Vagina (tissue), 2 donors: ENCODE results near the gene MICALL1. TPM values are rescaled to one million over a fixed set of nuclear protein-coding genes. Genes with fewer than 3 reads are reported as not detected.

ENCODE experiments used
- DNase-seq, 2 donors: peaks; one replicate each; pipeline ENCODE4 v3.0.0-alpha.2; 2017; ENCODE audit errors: extremely low spot score in 2 of 2
- H3K27ac ChIP-seq: fragments of 200-600 bp; sonication (generic); one replicate; pipeline ENCODE4 v1.5.1; 2019
- H3K27me3 ChIP-seq: fragments of 200-600 bp; sonication (generic); one replicate; pipeline ENCODE4 v1.5.1; 2019
- H3K36me3 ChIP-seq, 2 donors: fragments of 200-600 bp; sonication (generic); one replicate each; pipeline ENCODE4 v1.5.1; 2017 to 2019
- H3K4me1 ChIP-seq: fragments of 200-600 bp; sonication (generic); one replicate; pipeline ENCODE4 v1.5.1; 2019
- H3K4me3 ChIP-seq, 2 donors: fragments of 200-600 bp; sonication (generic); 1 replicate in 1 of 2; 2 replicates in 1 of 2; pipeline ENCODE4 v1.5.1; 2016 to 2019
- H3K9me3 ChIP-seq: fragments of 200-600 bp; sonication (generic); one replicate; pipeline ENCODE4 v1.5.1; 2019
- POLR2A ChIP-seq, 2 donors: fragments of 450-650 bp; IDR thresholded peaks; one replicate each; pipeline ENCODE4 v1.6.1; 2017; ENCODE audit warnings: antibody characterized with exemption in 2 of 2, mild to moderate bottlenecking in 2 of 2, moderate library complexity in 2 of 2
- POLR2AphosphoS5 ChIP-seq, 2 donors: sonication (generic); formaldehyde crosslinking; IDR thresholded peaks; one replicate each; pipeline ENCODE4 v1.9.0; 2017; ENCODE audit warnings: antibody characterized with exemption in 2 of 2, mild to moderate bottlenecking in 2 of 2, low read depth in 1 of 2; ENCODE audit not compliant: insufficient read depth in 1 of 2
- intact Hi-C: fragments of 100-400 bp; cut with DNase I; formaldehyde crosslinking; loops from one replicate; pipeline ENCODE4 v1.15.1; 2023
- total RNA-seq: library from RNA; depleted of rRNA; stranded (reverse); fragments of >200 nt; gene quantifications from one replicate; pipeline ENCODE4 v1.2.3, GENCODE V29; 2016
- TF ChIP-seq, protein P1 (sequence below), 3 experiments: fragments of 450-650 bp in 2 of 3; fragments of 200-600 bp in 1 of 3; sonication (generic) in 1 of 3; IDR thresholded peaks; one replicate each; pipeline ENCODE4 v1.5.1; 2017 to 2019; ENCODE audit warnings: antibody characterized with exemption in 3 of 3, mild to moderate bottlenecking in 2 of 3, moderate library complexity in 2 of 3

MICALL1 gene
- total RNA-seq, 1 donor from 2014 or later: 112 TPM

DNA sequence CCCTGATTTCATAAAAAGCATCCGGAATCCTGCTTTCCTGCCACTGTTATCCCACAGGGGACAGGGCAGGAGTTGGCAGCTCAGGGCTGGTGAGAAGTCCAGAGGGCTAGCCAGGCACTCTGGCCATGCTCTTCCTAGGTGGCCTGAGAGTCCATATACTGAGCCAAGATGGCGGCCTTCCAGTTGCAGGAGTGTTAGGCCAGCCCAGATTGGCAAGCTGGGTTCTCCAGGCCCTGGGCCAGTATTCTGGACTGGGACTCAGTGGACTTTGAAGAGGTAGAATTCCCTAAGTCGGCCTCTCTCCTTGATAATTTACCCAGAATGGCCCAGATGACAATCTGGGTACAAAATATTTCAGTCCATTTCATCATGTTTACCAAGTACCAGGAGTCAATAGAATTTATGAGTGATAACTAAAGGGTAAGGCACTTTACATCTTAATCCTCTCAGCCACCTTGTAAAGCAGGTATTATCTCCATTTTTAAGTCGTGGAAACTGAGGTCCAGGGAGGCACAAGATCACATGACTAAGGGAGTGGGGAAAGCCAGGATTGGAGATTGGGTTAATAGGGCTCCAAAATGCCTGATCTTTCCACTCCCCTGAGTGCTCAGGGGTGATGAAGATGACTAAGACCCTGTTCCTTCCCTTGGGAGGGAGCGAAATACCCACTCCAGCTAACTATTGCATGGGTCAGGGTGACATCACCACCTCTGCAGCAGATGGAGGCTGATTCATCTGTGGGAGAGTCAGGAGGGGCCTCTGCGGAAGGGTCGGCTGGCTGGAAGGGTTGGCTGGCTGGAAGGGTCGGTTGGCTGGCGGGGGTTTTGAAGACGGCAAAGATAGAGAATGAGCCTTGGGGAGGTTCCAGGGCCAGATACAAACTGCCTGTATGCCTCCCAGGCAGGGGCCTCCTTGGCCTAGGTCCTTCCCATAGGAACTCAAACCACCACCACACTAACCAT is 1.2 kb upstream of the MICALL1 start:
- Histone ChIP-seq H3K36me3 (no peaks in the 10 kb centered on the region), H3K4me3 (peak overlapping the region; percentile 71 to 80), H3K4me1 (peaks cover 55% of the 10 kb centered on the region), H3K27me3 (no peaks in the 10 kb centered on the region), H3K9me3 (no peaks in the 10 kb centered on the region), H3K27ac (peak overlapping the region; percentile 96)
- intact Hi-C loops: no loop called here
- TF ChIP-seq, protein P1, sequence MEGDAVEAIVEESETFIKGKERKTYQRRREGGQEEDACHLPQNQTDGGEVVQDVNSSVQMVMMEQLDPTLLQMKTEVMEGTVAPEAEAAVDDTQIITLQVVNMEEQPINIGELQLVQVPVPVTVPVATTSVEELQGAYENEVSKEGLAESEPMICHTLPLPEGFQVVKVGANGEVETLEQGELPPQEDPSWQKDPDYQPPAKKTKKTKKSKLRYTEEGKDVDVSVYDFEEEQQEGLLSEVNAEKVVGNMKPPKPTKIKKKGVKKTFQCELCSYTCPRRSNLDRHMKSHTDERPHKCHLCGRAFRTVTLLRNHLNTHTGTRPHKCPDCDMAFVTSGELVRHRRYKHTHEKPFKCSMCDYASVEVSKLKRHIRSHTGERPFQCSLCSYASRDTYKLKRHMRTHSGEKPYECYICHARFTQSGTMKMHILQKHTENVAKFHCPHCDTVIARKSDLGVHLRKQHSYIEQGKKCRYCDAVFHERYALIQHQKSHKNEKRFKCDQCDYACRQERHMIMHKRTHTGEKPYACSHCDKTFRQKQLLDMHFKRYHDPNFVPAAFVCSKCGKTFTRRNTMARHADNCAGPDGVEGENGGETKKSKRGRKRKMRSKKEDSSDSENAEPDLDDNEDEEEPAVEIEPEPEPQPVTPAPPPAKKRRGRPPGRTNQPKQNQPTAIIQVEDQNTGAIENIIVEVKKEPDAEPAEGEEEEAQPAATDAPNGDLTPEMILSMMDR (IDR thresholded peaks at IDR 0.05): no peak
- peak; percentile 77 to 78 for TF ChIP-seq POLR2AphosphoS5 (IDR thresholded peaks at IDR 0.05; ENCODE audit: insufficient read depth in 1 of 2, low read depth in 1 of 2)
- peak in 1 of 2 donors; percentile 49 for TF ChIP-seq POLR2A (IDR thresholded peaks at IDR 0.05)
- peak in 1 of 2 donors; percentile 94 for DNase-seq

DNA sequence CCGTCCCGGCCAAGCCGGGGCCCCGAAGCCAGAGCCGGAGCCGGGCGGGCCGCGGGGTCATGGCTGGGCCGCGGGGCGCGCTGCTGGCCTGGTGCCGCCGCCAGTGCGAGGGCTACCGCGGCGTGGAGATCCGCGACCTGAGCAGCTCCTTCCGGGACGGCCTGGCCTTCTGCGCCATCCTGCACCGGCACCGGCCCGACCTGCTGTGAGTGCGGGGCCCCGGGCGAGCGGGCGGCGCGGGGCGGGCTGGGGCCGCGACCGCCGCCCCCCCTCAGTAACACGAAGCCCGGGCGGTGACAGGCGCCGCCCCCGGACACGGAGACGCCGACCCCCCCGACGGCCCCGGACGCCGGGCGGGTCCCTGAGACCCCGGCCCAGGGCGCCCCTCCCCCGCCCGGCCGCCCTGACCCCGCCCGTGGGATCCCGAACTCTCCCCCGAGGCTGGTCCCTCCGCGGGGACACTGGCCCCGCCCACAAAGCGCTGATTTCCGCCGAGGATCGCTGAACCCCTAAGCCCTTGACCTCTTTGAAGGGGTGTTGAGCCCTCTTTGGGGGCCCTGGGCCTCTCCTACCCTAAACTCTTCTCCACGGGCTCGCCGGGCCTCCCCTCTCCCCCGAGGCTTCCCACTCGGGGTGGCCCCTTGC is 389 bp downstream of the MICALL1 start:
- TF ChIP-seq, protein P1 (IDR thresholded peaks at IDR 0.05): no peak
- TF ChIP-seq POLR2A (IDR thresholded peaks at IDR 0.05): no peak
- TF ChIP-seq POLR2AphosphoS5 (IDR thresholded peaks at IDR 0.05; ENCODE audit: insufficient read depth in 1 of 2, low read depth in 1 of 2): no peak
- peak overlapping the region; percentile 96 for H3K27ac ChIP-seq
- H3K27me3 ChIP-seq: no peaks in the 10 kb centered on the region
- H3K36me3 ChIP-seq: no peaks in the 10 kb centered on the region
- no peaks in the 10 kb centered on the region for H3K9me3 ChIP-seq
- H3K4me3 ChIP-seq: peak overlapping the region; percentile 71 to 80
- intact Hi-C loops: no loop called here
- H3K4me1 ChIP-seq: peaks cover 69% of the 10 kb centered on the region
- DNase-seq: no peak

DNA sequence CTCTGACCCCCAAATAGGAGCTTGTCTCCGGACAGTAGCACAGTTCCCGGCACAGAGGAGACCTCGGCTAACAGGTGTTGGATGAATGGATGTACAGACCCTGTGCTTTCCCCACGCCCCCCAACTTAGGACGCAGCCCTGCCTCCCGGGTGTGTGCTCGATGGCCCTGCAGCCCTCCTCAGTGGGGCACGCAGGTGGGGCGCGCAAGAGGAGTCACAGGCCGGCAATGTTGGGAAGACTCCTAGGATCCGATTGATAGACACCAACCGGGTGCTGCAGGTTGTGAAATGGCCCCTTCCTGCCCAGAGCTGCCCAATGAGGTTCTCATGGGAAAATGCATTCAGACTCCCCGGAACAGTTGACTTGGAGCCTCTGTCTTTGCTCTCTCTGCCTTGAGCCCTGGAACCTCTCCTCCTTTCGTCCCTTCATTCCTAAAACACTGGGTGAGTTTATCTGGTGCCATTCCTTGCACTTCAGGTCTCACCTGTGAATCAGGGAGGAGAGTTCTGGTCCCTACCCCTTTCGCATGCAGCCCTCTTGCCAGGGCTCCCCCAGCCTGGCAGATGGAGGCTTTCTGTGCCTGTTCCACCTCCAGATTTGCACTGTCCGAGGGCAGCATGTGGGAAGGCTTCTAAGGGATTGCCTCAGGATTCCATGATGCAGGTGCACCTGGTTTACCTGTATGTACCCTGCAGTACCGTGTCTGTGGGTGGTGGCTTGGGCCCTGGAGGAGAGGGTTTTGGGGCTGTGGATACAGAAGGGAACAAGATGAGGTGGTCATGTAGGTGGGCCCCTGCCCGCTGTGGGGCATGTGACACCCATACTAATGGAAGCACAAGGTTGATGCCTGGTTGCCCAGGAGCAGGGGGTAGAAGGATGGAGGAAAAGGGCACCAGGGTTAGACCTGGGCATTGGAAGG is 1.2 kb downstream of the MICALL1 start:
- Histone ChIP-seq H3K27me3 (no peaks in the 10 kb centered on the region), H3K36me3 (peaks cover 0 to 8% of the 10 kb centered on the region in 2 donors), H3K4me3 (peak overlapping the region; percentile 71 to 80), H3K27ac (peak overlapping the region; percentile 96), H3K9me3 (no peaks in the 10 kb centered on the region), H3K4me1 (peaks cover 70% of the 10 kb centered on the region)
- intact Hi-C loops: no loop called here
- TF ChIP-seq, protein P1 (IDR thresholded peaks at IDR 0.05): no peak
- TF ChIP-seq POLR2A (IDR thresholded peaks at IDR 0.05) (no peak), POLR2AphosphoS5 (IDR thresholded peaks at IDR 0.05; ENCODE audit: insufficient read depth in 1 of 2, low read depth in 1 of 2) (peak in 1 of 2 donors; percentile 39)
- no peak for DNase-seq

DNA sequence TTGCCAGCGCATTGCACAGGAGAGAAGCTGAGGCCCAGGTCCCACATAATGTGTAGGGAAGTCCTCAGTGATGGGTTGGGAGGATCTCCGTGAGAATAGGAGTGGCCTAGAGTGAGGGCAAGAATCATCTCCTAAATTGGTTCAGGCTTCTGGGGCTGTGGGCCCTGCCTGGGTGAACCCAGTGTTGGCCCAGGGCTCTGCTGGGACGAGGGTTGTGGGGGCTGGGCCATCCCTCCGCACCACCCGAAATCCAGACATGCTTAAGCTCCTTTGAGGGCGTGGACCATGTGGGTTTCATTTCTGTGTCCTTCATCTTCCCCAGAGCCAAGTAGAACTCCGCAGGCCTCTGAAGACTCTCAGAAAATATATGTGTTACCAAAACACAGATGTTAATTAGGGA is 3.7 kb downstream of the MICALL1 start:
- Histone ChIP-seq H3K27me3 (no peaks in the 10 kb centered on the region), H3K9me3 (no peaks in the 10 kb centered on the region), H3K27ac (peak overlapping the region; percentile 96), H3K36me3 (peaks cover 0 to 32% of the 10 kb centered on the region in 2 donors), H3K4me3 (peak overlapping the region in 1 of 2 donors; percentile 8), H3K4me1 (peaks cover 66% of the 10 kb centered on the region)
- TF ChIP-seq POLR2AphosphoS5 (IDR thresholded peaks at IDR 0.05; ENCODE audit: insufficient read depth in 1 of 2, low read depth in 1 of 2) (no peak), POLR2A (IDR thresholded peaks at IDR 0.05) (no peak)
- TF ChIP-seq, protein P1 (IDR thresholded peaks at IDR 0.05): no peak
- intact Hi-C loops: no loop called here
- no peak for DNase-seq
